ENCODE results near the gene RIIAD1.
"Not testable (repeated sequence)": the region's sequence is repeated elsewhere in the genome, so short reads cannot be mapped to it uniquely, and the experiment has no call there.

Gene RIIAD1

GRCh38 chr1:151720974-151721787, at the start of gene RIIAD1:
RIIAD1 (plus strand) TSS chr1:151721522; CDS start chr1:151721537, 15 bp downstream.
- no peak for DNase-seq (ENCODE audit: low spot score)

GRCh38 chr1:151673407-151673806, 47.9 kb upstream of the RIIAD1 start:
- no peak for DNase-seq (ENCODE audit: low spot score)
- no peak for FAIRE-seq

More at GRCh38 chr1:151720974-151721787, at the start of gene RIIAD1:
- FAIRE-seq = no peak

- DNase-seq (ENCODE audit: low spot score) = peak; percentile 26
- FAIRE-seq = no peak
Observed at GRCh38 chr1:151680391-151680790, 40.9 kb upstream of the RIIAD1 start.

GRCh38 chr1:151680826-151681225, 40.5 kb upstream of the RIIAD1 start:
- FAIRE-seq = peak; percentile 95
- peak; percentile 90 for DNase-seq (ENCODE audit: low spot score)

- DNase-seq (ENCODE audit: low spot score) = no peak
- no peak for FAIRE-seq
Observed at GRCh38 chr1:151681923-151682322, 39.4 kb upstream of the RIIAD1 start.

- not testable (repeated sequence) for DNase-seq (ENCODE audit: low spot score); FAIRE-seq
Observed at GRCh38 chr1:151682901-151683300, 38.4 kb upstream of the RIIAD1 start.

- no peak for DNase-seq (ENCODE audit: low spot score)
- no peak for FAIRE-seq
Observed at GRCh38 chr1:151684128-151684527, 37.2 kb upstream of the RIIAD1 start.

- FAIRE-seq (no peak), DNase-seq (ENCODE audit: low spot score) (no peak)
Observed at GRCh38 chr1:151686561-151686960, 34.8 kb upstream of the RIIAD1 start.

GRCh38 chr1:151689494-151689893, 31.8 kb upstream of the RIIAD1 start:
- DNase-seq (ENCODE audit: low spot score) = no peak
- no peak for FAIRE-seq

- FAIRE-seq = no peak
- no peak for DNase-seq (ENCODE audit: low spot score)
Observed at GRCh38 chr1:151692226-151692625, 29.1 kb upstream of the RIIAD1 start.

GRCh38 chr1:151693057-151693651, 28.2 kb upstream of the RIIAD1 start:
- DNase-seq (ENCODE audit: low spot score) (peak; percentile 20), FAIRE-seq (no peak)

- FAIRE-seq (no peak), DNase-seq (ENCODE audit: low spot score) (no peak)
Observed at GRCh38 chr1:151701515-151701914, 19.8 kb upstream of the RIIAD1 start.

- FAIRE-seq (no peak), DNase-seq (ENCODE audit: low spot score) (no peak)
Observed at GRCh38 chr1:151702936-151703335, 18.4 kb upstream of the RIIAD1 start.

GRCh38 chr1:151703813-151704212, 17.5 kb upstream of the RIIAD1 start:
- DNase-seq (ENCODE audit: low spot score) (no peak), FAIRE-seq (no peak)

- DNase-seq (ENCODE audit: low spot score) (no peak), FAIRE-seq (no peak)
Observed at GRCh38 chr1:151704246-151704645, 17.1 kb upstream of the RIIAD1 start.

GRCh38 chr1:151705146-151705545, 16.2 kb upstream of the RIIAD1 start:
- FAIRE-seq = no peak
- no peak for DNase-seq (ENCODE audit: low spot score)

- FAIRE-seq (no peak), DNase-seq (ENCODE audit: low spot score) (no peak)
Observed at GRCh38 chr1:151705753-151706463, 15.4 kb upstream of the RIIAD1 start.

GRCh38 chr1:151706464-151707415, 14.6 kb upstream of the RIIAD1 start:
- FAIRE-seq (no peak), DNase-seq (ENCODE audit: low spot score) (no peak)

- FAIRE-seq (no peak), DNase-seq (ENCODE audit: low spot score) (no peak)
Observed at GRCh38 chr1:151707541-151708065, 13.7 kb upstream of the RIIAD1 start.

- FAIRE-seq = no peak
- no peak for DNase-seq (ENCODE audit: low spot score)
Observed at GRCh38 chr1:151708891-151709290, 12.4 kb upstream of the RIIAD1 start.
